Measurements from ENCODE around the gene CCDC92B.
"Not testable (repeated sequence)": the region's sequence is repeated elsewhere in the genome, so short reads cannot be mapped to it uniquely, and the experiment has no call there.

CCDC92B gene

DNA sequence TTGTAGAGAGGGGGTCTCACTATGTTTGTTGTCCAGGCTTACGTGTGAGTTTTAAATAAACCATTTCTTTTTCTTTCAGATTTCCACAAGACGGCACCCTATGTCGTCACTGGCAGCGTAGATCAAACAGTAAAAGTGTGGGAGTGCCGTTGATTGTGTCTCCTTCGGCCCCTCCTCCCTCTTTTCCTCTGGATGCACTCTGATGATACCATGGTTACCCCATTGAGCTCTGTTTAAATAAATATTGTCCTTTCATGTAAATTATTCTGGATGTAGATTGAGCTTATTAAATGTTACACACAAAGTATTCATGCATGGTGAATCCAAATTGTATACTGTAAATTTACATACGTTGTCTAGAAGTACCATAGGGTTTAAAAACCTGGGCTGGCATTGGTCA, 67.8 kb downstream of the CCDC92B start:
- Histone ChIP-seq H3K4me2 (ENCODE audit: low read length) (no peak overlapping the region), H3K27ac (ENCODE audit: low read depth, low read length, poor library complexity, severe bottlenecking) (no peak overlapping the region), H3K9me3 (ENCODE audit: low read length) (no peaks in the 10 kb centered on the region), H3K4me1 (ENCODE audit: insufficient read depth, low read length, severe bottlenecking) (no peaks in the 10 kb centered on the region), H3K79me2 (ENCODE audit: insufficient read depth, low read length) (no peaks in the 10 kb centered on the region), H3K4me3 (ENCODE audit: low read depth, low read length, poor library complexity, severe bottlenecking) (no peak overlapping the region), H3K9ac (ENCODE audit: low read length) (no peak overlapping the region), H3K36me3 (ENCODE audit: insufficient read depth, low read length) (peaks cover 72% of the 10 kb centered on the region), H3K27me3 (ENCODE audit: insufficient read depth, low read length) (no peaks in the 10 kb centered on the region), H3K9me2 (ENCODE audit: low read depth, low read length) (no peaks in the 10 kb centered on the region), H3F3A (ENCODE audit: insufficient read depth, low read length) (no peaks in the 10 kb centered on the region), H2AFZ (ENCODE audit: low read length) (no peak overlapping the region), H4K20me1 (ENCODE audit: insufficient read depth, low read length) (no peaks in the 10 kb centered on the region)
- TF ChIP-seq, protein P1, sequence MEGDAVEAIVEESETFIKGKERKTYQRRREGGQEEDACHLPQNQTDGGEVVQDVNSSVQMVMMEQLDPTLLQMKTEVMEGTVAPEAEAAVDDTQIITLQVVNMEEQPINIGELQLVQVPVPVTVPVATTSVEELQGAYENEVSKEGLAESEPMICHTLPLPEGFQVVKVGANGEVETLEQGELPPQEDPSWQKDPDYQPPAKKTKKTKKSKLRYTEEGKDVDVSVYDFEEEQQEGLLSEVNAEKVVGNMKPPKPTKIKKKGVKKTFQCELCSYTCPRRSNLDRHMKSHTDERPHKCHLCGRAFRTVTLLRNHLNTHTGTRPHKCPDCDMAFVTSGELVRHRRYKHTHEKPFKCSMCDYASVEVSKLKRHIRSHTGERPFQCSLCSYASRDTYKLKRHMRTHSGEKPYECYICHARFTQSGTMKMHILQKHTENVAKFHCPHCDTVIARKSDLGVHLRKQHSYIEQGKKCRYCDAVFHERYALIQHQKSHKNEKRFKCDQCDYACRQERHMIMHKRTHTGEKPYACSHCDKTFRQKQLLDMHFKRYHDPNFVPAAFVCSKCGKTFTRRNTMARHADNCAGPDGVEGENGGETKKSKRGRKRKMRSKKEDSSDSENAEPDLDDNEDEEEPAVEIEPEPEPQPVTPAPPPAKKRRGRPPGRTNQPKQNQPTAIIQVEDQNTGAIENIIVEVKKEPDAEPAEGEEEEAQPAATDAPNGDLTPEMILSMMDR (IDR thresholded peaks at IDR 0.05; ENCODE audit: low read length): no peak

- Histone ChIP-seq H3K9me2 (ENCODE audit: low read depth, low read length) (no peaks in the 10 kb centered on the region), H3K27me3 (ENCODE audit: insufficient read depth, low read length) (no peaks in the 10 kb centered on the region), H3K79me2 (ENCODE audit: insufficient read depth, low read length) (no peaks in the 10 kb centered on the region), H3K36me3 (ENCODE audit: insufficient read depth, low read length) (peaks cover 79% of the 10 kb centered on the region), H2AFZ (ENCODE audit: low read length) (no peak overlapping the region), H3F3A (ENCODE audit: insufficient read depth, low read length) (no peaks in the 10 kb centered on the region), H3K9me3 (ENCODE audit: low read length) (no peaks in the 10 kb centered on the region), H3K27ac (ENCODE audit: low read depth, low read length, poor library complexity, severe bottlenecking) (no peak overlapping the region), H3K4me2 (ENCODE audit: low read length) (no peak overlapping the region), H3K9ac (ENCODE audit: low read length) (no peak overlapping the region), H3K4me3 (ENCODE audit: low read depth, low read length, poor library complexity, severe bottlenecking) (no peak overlapping the region), H4K20me1 (ENCODE audit: insufficient read depth, low read length) (no peaks in the 10 kb centered on the region), H3K4me1 (ENCODE audit: insufficient read depth, low read length, severe bottlenecking) (no peaks in the 10 kb centered on the region)
- TF ChIP-seq, protein P1 (IDR thresholded peaks at IDR 0.05; ENCODE audit: low read length): no peak
- TF ChIP-seq EZH2 (IDR thresholded peaks at IDR 0.05; ENCODE audit: borderline replicate concordance, low read length): no peak
These were observed 68.5 kb downstream of the CCDC92B start for GRCh38 chr17:2680961-2681360.

GRCh38 chr17:2679247-2679646, 70.2 kb downstream of the CCDC92B start:
- not testable (repeated sequence) for H3F3A ChIP-seq (ENCODE audit: insufficient read depth, low read length); H3K79me2 ChIP-seq (ENCODE audit: insufficient read depth, low read length); H3K4me3 ChIP-seq (ENCODE audit: low read depth, low read length, poor library complexity, severe bottlenecking); H3K9ac ChIP-seq (ENCODE audit: low read length); H3K4me2 ChIP-seq (ENCODE audit: low read length); H3K9me2 ChIP-seq (ENCODE audit: low read depth, low read length); H3K4me1 ChIP-seq (ENCODE audit: insufficient read depth, low read length, severe bottlenecking); H4K20me1 ChIP-seq (ENCODE audit: insufficient read depth, low read length); H3K27ac ChIP-seq (ENCODE audit: low read depth, low read length, poor library complexity, severe bottlenecking); H2AFZ ChIP-seq (ENCODE audit: low read length); H3K27me3 ChIP-seq (ENCODE audit: insufficient read depth, low read length); H3K9me3 ChIP-seq (ENCODE audit: low read length)
- peaks cover 94% of the 10 kb centered on the region for H3K36me3 ChIP-seq (ENCODE audit: insufficient read depth, low read length)
